Testis (tissue), 3 donors: Measurements from ENCODE around the gene TRIM9. TPM values are rescaled to one million over a fixed set of nuclear protein-coding genes. Genes with fewer than 3 reads are reported as not detected.
"Not testable (repeated sequence)": the region's sequence is repeated elsewhere in the genome, so short reads cannot be mapped to it uniquely, and the experiment has no call there.

Experiments used
- DNase-seq: peaks from one replicate; pipeline ENCODE4 v3.0.0-alpha.2; 2019
- H3K27ac ChIP-seq, 2 donors: fragments of 200-600 bp; sonication (generic); one replicate each; pipeline ENCODE4 v1.5.1; 2019
- H3K27me3 ChIP-seq: fragments of 200-600 bp; sonication (generic); one replicate; pipeline ENCODE4 v1.5.1; 2019
- H3K36me3 ChIP-seq: fragments of 200-600 bp; sonication (generic); one replicate; pipeline ENCODE4 v1.5.1; 2017; ENCODE audit warnings: low read depth; ENCODE audit errors: missing control alignments
- H3K4me1 ChIP-seq: fragments of 200-600 bp; sonication (generic); one replicate; pipeline ENCODE4 v1.5.1; 2019
- H3K4me3 ChIP-seq, 2 donors: fragments of 200-600 bp; sonication (generic); one replicate each; pipeline ENCODE4 v1.5.1; 2017 to 2019
- H3K9me3 ChIP-seq: fragments of 200-600 bp; sonication (generic); one replicate; pipeline ENCODE4 v1.5.1; 2017
- POLR2A ChIP-seq: fragments of 450-650 bp; IDR thresholded peaks from one replicate; pipeline ENCODE4 v1.6.1; 2017; ENCODE audit warnings: antibody characterized with exemption, mild to moderate bottlenecking, moderate library complexity
- WGBS, 2 donors: methylation state at CpG; one replicate each; pipeline ENCODE4 v1.1.5; 2018; 5-methylcytosine and 5-hydroxymethylcytosine counted together
- intact Hi-C: fragments of 100-400 bp; cut with DNase I; formaldehyde crosslinking; loops from one replicate; pipeline ENCODE4 v1.15.1; 2023; ENCODE audit warnings: low total_unique reads
- polyA plus RNA-seq: library from polyadenylated mRNA; stranded (reverse); fragments of 350-450 nt; fragmentation: Illumina TruSeq; extraction: RNeasy Lipid Tissue Mini Kit (QIAGEN cat#74804); gene quantifications from one replicate; pipeline ENCODE4 v1.2.3, GENCODE V29; 2014; ENCODE audit warnings: low read depth, low replicate concordance; ENCODE audit not compliant: insufficient read depth
- total RNA-seq, 2 donors: library from RNA; depleted of rRNA; stranded (reverse); fragments of >200 nt; gene quantifications; one replicate each; pipeline ENCODE4 v1.2.3, GENCODE V29; 2016
- TF ChIP-seq, protein P1 (sequence below), 3 experiments: fragments of 450-650 bp in 2 of 3; fragments of 200-600 bp in 1 of 3; sonication (generic) in 1 of 3; IDR thresholded peaks; one replicate each; pipeline ENCODE4 v1.5.1; 2016 to 2019; ENCODE audit warnings: antibody characterized with exemption in 3 of 3, mild to moderate bottlenecking in 2 of 3, moderate library complexity in 1 of 3

TRIM9 gene
- total and polyA plus RNA-seq, 3 donors from 2014 or later: 2.1 to 8.5 (median 6.0) TPM

DNA sequence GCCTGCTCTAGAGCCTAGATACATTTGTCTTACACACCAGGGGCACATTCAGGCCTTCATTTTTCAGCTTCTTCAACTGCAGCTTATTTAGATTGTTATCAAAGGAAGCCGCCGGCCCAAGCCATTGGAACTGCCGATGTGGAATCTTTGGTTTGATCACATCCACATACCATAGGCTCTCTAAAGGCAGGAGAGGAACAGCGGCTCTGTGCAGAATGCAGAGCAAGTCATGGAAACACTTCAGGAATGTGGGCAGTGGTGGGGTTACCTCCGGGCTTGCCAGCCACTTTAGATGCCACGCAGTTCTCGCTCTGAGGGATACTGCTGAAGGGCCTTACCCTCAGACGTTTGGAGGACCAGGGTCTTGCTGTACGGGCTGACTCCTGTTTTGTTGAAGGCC lies 97.2 kb downstream of the TRIM9 start:
- H3K4me3 ChIP-seq: no peak overlapping the region
- H3K4me1 ChIP-seq: no peaks in the 10 kb centered on the region
- H3K27me3 ChIP-seq: no peaks in the 10 kb centered on the region
- WGBS, 2 donors: 67 to 75% methylated on average over 3 to 9 of the region's 9 CpGs
- H3K9me3 ChIP-seq: no peaks in the 10 kb centered on the region
- intact Hi-C loops: no loop called here
- no peaks in the 10 kb centered on the region for H3K36me3 ChIP-seq
- no peak for DNase-seq
- no peak overlapping the region for H3K27ac ChIP-seq
- TF ChIP-seq, protein P1, sequence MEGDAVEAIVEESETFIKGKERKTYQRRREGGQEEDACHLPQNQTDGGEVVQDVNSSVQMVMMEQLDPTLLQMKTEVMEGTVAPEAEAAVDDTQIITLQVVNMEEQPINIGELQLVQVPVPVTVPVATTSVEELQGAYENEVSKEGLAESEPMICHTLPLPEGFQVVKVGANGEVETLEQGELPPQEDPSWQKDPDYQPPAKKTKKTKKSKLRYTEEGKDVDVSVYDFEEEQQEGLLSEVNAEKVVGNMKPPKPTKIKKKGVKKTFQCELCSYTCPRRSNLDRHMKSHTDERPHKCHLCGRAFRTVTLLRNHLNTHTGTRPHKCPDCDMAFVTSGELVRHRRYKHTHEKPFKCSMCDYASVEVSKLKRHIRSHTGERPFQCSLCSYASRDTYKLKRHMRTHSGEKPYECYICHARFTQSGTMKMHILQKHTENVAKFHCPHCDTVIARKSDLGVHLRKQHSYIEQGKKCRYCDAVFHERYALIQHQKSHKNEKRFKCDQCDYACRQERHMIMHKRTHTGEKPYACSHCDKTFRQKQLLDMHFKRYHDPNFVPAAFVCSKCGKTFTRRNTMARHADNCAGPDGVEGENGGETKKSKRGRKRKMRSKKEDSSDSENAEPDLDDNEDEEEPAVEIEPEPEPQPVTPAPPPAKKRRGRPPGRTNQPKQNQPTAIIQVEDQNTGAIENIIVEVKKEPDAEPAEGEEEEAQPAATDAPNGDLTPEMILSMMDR (IDR thresholded peaks at IDR 0.05): no peak
- TF ChIP-seq POLR2A: no peak

DNA sequence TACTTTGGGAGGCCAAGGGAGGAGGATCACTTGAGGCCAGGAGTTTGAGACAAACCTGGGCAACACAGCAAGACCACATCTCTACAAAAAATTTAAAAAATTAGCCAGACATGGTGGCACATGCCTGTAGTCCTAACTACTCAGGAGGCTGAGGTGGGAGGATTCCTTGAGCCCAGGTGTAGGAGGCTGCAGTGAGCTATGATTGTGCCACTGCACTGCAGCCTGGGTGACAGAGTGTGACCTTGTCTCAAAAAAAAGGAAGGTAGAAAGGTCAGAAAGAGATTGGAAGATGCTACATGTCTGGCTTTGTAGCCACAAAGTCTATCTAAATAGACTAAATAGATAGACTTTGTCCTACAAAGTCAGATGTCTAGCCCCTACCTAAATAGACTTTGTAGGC lies 100.7 kb downstream of the TRIM9 start:
- H3K4me1 ChIP-seq, H3K27me3 ChIP-seq, intact Hi-C loops, DNase-seq, H3K9me3 ChIP-seq, H3K27ac ChIP-seq, H3K36me3 ChIP-seq, H3K4me3 ChIP-seq: not testable (repeated sequence)

DNA sequence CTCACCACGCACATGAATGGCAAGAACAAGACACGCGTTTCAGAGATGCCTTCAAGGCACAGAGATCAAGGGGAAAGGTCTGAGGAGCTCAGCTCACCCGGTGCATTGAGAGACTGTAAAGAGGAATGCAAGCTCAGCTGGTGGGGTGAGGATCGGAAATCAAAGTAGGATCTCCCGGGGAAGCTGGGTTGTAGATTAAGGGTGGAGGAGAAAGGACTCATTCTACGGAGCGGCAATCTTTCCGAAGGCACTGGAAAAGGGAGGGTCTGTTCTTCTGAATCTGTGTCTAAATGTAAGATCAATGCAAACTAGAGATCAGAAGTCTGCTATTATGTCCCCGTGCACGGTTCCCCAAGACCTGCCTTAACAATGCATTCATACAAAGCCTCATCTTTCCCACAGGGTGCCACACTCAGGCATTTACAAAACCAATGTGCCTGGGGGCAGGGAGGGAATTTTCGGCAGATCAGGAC lies 109.0 kb downstream of the TRIM9 start:
- Histone ChIP-seq H3K27me3 (no peaks in the 10 kb centered on the region), H3K9me3 (no peaks in the 10 kb centered on the region)

DNA sequence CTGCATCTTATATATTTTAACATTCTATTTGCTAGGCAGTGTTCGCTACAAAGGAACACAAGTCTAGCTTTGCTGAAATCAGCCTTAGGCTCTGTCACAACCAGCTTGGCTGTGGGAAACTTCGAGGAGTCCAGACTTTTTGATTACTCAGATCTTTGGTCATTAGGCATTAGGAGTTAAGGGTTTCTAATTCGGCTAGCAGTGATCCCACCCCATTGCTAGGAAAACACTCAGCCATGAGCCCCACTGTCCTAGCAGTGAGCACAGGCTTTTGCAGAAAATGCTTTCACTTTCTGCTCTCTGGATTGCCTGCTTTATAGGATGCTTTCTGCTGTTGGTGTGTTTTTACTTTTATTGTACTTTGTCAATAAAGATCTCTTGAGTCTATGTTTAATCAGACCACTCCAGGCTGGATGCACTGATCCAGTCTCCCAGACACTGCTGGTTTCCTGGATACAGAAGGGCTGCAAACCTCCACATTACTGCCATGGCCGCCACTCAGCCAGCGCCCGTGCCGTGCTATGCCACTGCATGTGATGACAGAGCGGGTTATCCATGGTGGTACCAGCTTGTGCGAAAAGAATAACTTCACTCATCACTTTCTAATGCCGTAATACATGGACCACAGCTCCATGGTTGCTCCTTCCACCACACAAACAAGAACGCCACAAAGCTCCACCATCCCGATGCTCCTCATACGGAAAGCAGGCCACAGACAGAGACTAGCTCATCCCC lies 109.6 kb downstream of the TRIM9 start:
- no peaks in the 10 kb centered on the region for H3K9me3 ChIP-seq
- TF ChIP-seq POLR2A: no peak
- TF ChIP-seq, protein P1 (IDR thresholded peaks at IDR 0.05): no peak
- DNase-seq: no peak
- no peak overlapping the region for H3K27ac ChIP-seq
- intact Hi-C loops: no loop called here
- WGBS, 2 donors: 70 to 77% methylated on average over 12 to 13 of the region's 13 CpGs
- no peaks in the 10 kb centered on the region for H3K4me1 ChIP-seq
- H3K4me3 ChIP-seq: no peak overlapping the region
- H3K27me3 ChIP-seq: no peaks in the 10 kb centered on the region
- no peaks in the 10 kb centered on the region for H3K36me3 ChIP-seq

More for the DNA sequence above, 109.0 kb downstream of the TRIM9 start:
- WGBS, 2 donors: 45 to 48% methylated on average over 12 of the region's 12 CpGs
- no peaks in the 10 kb centered on the region for H3K4me1 ChIP-seq
- TF ChIP-seq, protein P1 (IDR thresholded peaks at IDR 0.05): no peak
- TF ChIP-seq POLR2A: no peak
- no peak overlapping the region for H3K27ac ChIP-seq
- no peak for DNase-seq
- H3K4me3 ChIP-seq: no peak overlapping the region
- H3K36me3 ChIP-seq: no peaks in the 10 kb centered on the region
- intact Hi-C loops: no loop called here

DNA sequence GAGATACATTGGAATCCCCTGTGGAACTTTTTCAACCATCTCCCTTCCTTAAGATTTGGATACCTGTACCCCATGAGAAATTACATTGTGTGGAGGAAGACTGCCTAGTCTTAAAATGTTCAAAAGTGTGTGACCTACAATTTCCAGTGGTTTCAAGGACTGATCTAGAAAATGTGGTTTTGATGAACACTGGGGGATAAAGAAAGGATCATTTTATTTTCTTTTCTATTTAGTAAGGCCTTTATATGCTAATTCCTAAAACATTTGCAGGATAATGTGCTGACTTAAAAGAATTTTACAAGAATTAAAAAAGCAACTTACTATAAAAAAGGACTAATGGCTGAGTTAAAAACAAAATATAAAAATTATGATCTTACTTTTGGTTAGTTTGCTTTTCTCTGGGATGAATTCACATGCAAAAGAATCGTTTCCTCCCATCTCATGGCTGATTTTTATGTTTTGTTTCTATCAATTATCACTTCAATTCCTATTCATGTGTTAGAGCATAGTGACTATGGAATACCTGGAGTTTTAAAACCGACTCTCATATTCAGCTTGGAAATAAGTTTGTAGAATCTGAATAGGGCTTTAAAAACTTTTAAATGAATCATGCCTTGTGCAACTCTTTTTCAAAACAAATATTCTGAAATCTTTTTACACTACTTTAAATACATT lies 110.7 kb downstream of the TRIM9 start:
- no peak overlapping the region for H3K4me3 ChIP-seq
- 77 to 83% methylated on average over 2 of the region's 2 CpGs for WGBS, 2 donors
- no peaks in the 10 kb centered on the region for H3K27me3 ChIP-seq
- DNase-seq: no peak
- TF ChIP-seq, protein P1 (IDR thresholded peaks at IDR 0.05): no peak
- TF ChIP-seq POLR2A: no peak
- no peak overlapping the region for H3K27ac ChIP-seq
- no peaks in the 10 kb centered on the region for H3K36me3 ChIP-seq
- no peaks in the 10 kb centered on the region for H3K9me3 ChIP-seq
- no peaks in the 10 kb centered on the region for H3K4me1 ChIP-seq
- intact Hi-C loops: no loop called here
